Measurements from ENCODE around the gene HGS. TPM values are rescaled to one million over a fixed set of nuclear protein-coding genes. Genes with fewer than 3 reads are reported as not detected.

HGS gene
- total and polyA plus RNA-seq, 2 of the 13 experiments (the other 11 are each of a cell fraction or from before 2014, with no cell fraction given), result 73.3 to 78.1 TPM

- TF ChIP-seq POGZ (CRISPR knock-in tag; IDR thresholded peaks at IDR 0.05) (no peak), RFX5 (IDR thresholded peaks at IDR 0.05; ENCODE audit: low read depth, low read length) (no peak), ZNF451 (CRISPR knock-in tag; IDR thresholded peaks at IDR 0.05) (no peak), ZNF274 (CRISPR knock-in tag; IDR thresholded peaks at IDR 0.05) (peak; percentile 27; the same call in 1 of the 2 replicates), HMGXB3 (CRISPR knock-in tag; IDR thresholded peaks at IDR 0.05; ENCODE audit: borderline replicate concordance) (no peak), GTF3A (CRISPR knock-in tag; conservative IDR thresholded peaks at IDR 0.05) (no peak), NR2F1 (CRISPR knock-in tag; IDR thresholded peaks at IDR 0.05) (no peak), ZHX2 (IDR thresholded peaks at IDR 0.05; ENCODE audit: low read depth) (no peak), ZHX2 (CRISPR knock-in tag; IDR thresholded peaks at IDR 0.05; ENCODE audit: borderline replicate concordance) (no peak), MTF2 (CRISPR knock-in tag; IDR thresholded peaks at IDR 0.05; ENCODE audit: borderline replicate concordance) (0 out of 2 replicates have a peak, but pooled peaks have one; percentile 14), ZFAT (CRISPR knock-in tag; conservative IDR thresholded peaks at IDR 0.05) (no peak), JUN (CRISPR knock-in tag; IDR thresholded peaks at IDR 0.05) (no peak), ARID5B (CRISPR knock-in tag; IDR thresholded peaks at IDR 0.05) (no peak), SYNCRIP (IDR thresholded peaks at IDR 0.05; ENCODE audit: insufficient read depth, low read depth, low read length) (no peak)
These were observed 51.7 kb downstream of the HGS start (continued) for GRCh38 chr17:81735264-81736102.
